ENCODE measurements around the gene KLF3. TPM values are rescaled to one million over a fixed set of nuclear protein-coding genes. Genes with fewer than 3 reads are reported as not detected.

KLF3 gene
- total and polyA plus RNA-seq, 2 of the 4 experiments (the other 2 are of a cell fraction): 8.2 to 12.6 TPM

- Histone ChIP-seq H3K27me3 (ENCODE audit: control insufficient read depth, insufficient read depth, low read length) (no peaks in the 10 kb centered on the region), H3K4me3 (ENCODE audit: insufficient read depth, low read depth, low read length) (no peak overlapping the region), H3K79me1 (ENCODE audit: low read depth in 1 of 2, low read length in 2 of 2) (peaks cover 36 to 70% of the 10 kb centered on the region in 2 experiments), H3K4me1 (ENCODE audit: control insufficient read depth, insufficient read depth, low read length) (peaks cover 35% of the 10 kb centered on the region), H2BK15ac (ENCODE audit: low read depth, low read length) (no peak overlapping the region), H3K14ac (replicated peaks; ENCODE audit: low read depth, low read length) (no peak overlapping the region), H4K8ac (ENCODE audit: low read depth in 2 of 2, low read length in 2 of 2) (no peak overlapping the region; a peak in 1 of 4 replicates), H3K27ac (ENCODE audit: insufficient read depth, low read length) (no peak overlapping the region), H3K56ac (ENCODE audit: extremely low read depth, insufficient read depth, low read length) (no peak overlapping the region), H2AK9ac (replicated peaks; ENCODE audit: low read depth, low read length, poor library complexity) (peak overlapping the region; percentile 47), H3K9ac (ENCODE audit: low read depth, low read length) (no peak overlapping the region), H3K4me2 (ENCODE audit: low read depth, low read length) (no peak overlapping the region), H4K20me1 (ENCODE audit: insufficient read depth, low read length) (peaks cover 83% of the 10 kb centered on the region), H2BK5ac (ENCODE audit: low read depth, low read length, poor library complexity, severe bottlenecking) (peak overlapping the region; percentile 25), H2BK20ac (ENCODE audit: low read depth, low read length) (no peak overlapping the region; the same call in 1 of the 2 replicates), H4K5ac (ENCODE audit: low read depth, low read length) (no peak overlapping the region), H3K4ac (ENCODE audit: low read depth, low read length) (peak overlapping the region; percentile 51; the same call in 1 of the 2 replicates), H2AK5ac (ENCODE audit: low read depth, low read length) (peak overlapping the region; percentile 42; the same call in 1 of the 2 replicates), H2BK120ac (ENCODE audit: low read depth, low read length) (peak overlapping the region; percentile 35; the same call in 1 of the 2 replicates), H3K23ac (ENCODE audit: low read depth, low read length) (peak overlapping the region; percentile 41; the same call in 1 of the 2 replicates), H4K91ac (ENCODE audit: insufficient read depth, low read depth, low read length) (peak overlapping the region; percentile 38; the same call in 1 of the 2 replicates), H3K36me3 (ENCODE audit: control insufficient read depth, insufficient read depth, low read length) (peaks cover 8% of the 10 kb centered on the region), H3K9me3 (ENCODE audit: control insufficient read depth, insufficient read depth, low read length) (no peaks in the 10 kb centered on the region), H2AFZ (replicated peaks; ENCODE audit: low read length, poor library complexity) (no peak overlapping the region), H3K18ac (ENCODE audit: low read depth, low read length) (peak overlapping the region; percentile 13; the same call in 1 of the 2 replicates), H3K9me1 (ENCODE audit: insufficient read depth, low read length) (peaks cover 27% of the 10 kb centered on the region)
- ChIA-PET POLR2A (ENCODE audit: unreplicated experiment) (no interaction called here), CTCF (interaction anchor here (0.8 to 1.1 kb wide), 2 partner anchors 362 to 489 kb away, joined by 3 read pairs; no protein-coding TSS in a partner anchor)
- no TSS peak for BruUV-seq (replicated peaks)
- in situ Hi-C loops (cut with MboI; ENCODE audit: low sequenced_read_pairs): no loop called here
- ATAC-seq (ENCODE audit: low read depth) (no peak), DNase-seq (no peak)
- intact Hi-C loops (cut with micrococcal nuclease): loop anchor here (5.0 kb wide), 1 partner anchor 180 kb away; the partner anchor contains the start of gene TLR6
- no CpG with 5 or more reads among the region's 6 CpGs for WGBS, 2 experiments (ENCODE audit: extremely low coverage in 2 of 2, insufficient read length in 1 of 2)
- dilution Hi-C loops (cut with HindIII; ENCODE audit: low sequenced_read_pairs, unreplicated experiment): no loop called here
- no peak for TF ChIP-seq NFE2L2 (IDR thresholded peaks at IDR 0.05; ENCODE audit: low read depth, low read length)
- TF ChIP-seq CTCF (conservative IDR thresholded peaks at IDR 0.05; ENCODE audit: low read depth, low read length): no peak
- TF ChIP-seq MAFK (IDR thresholded peaks at IDR 0.05; ENCODE audit: low read depth, low read length): no peak
- no peak for TF ChIP-seq RFX5 (IDR thresholded peaks at IDR 0.05; ENCODE audit: low read depth, low read length)
- no peak for TF ChIP-seq RCOR1 (IDR thresholded peaks at IDR 0.05; ENCODE audit: insufficient replicate concordance, low read length)
- no peak for TF ChIP-seq SMC3 (IDR thresholded peaks at IDR 0.05; ENCODE audit: low read depth, low read length)
- TF ChIP-seq RAD21 (IDR thresholded peaks at IDR 0.05; ENCODE audit: low read length): no peak
- TF ChIP-seq POLR2A (IDR thresholded peaks at IDR 0.05; ENCODE audit: low read depth, low read length): no peak; the same call in 1 of the 2 replicates
- TF ChIP-seq MAZ (IDR thresholded peaks at IDR 0.05; ENCODE audit: borderline replicate concordance, low read depth, low read length): no peak
- TF ChIP-seq MXI1 (IDR thresholded peaks at IDR 0.05; ENCODE audit: borderline replicate concordance, low read depth, low read length): no peak
- TF ChIP-seq USF2 (IDR thresholded peaks at IDR 0.05; ENCODE audit: low read depth, low read length): no peak
- TF ChIP-seq FOS (IDR thresholded peaks at IDR 0.05; ENCODE audit: low read depth, low read length): no peak
- no peak for TF ChIP-seq ELK1 (IDR thresholded peaks at IDR 0.05; ENCODE audit: borderline replicate concordance, low read depth, low read length)
- no peak for TF ChIP-seq CEBPB (IDR thresholded peaks at IDR 0.05; ENCODE audit: low read depth, low read length)
- TF ChIP-seq CHD1 (IDR thresholded peaks at IDR 0.05; ENCODE audit: low read depth, low read length): no peak
Observed at GRCh38 chr4:38677441-38677840, 13.4 kb downstream of the KLF3 start.
